Panc1 (cell line): ENCODE measurements around the gene YIPF1. TPM values are rescaled to one million over a fixed set of nuclear protein-coding genes. Genes with fewer than 3 reads are reported as not detected.

Source experiments
- ATAC-seq: fragments of 200-7000 bp; cut with Tn5 transposase; 2 replicates; pipeline ENCODE4 v1.9.1; 2020; ENCODE audit warnings: mild to moderate bottlenecking, moderate library complexity
- BruUV-seq: library from RNA; stranded (reverse); fragments of 400-500 nt; replicated peaks from 2 replicates; lab custom pipeline; 2021; lab: Mats Ljungman, UMichigan
- CTCF ChIA-PET: fragments of 300-600 bp; sonication (Branson Sonifier 250); formaldehyde crosslinking; loops from one replicate; lab custom pipeline; 2022; ENCODE audit warnings: antibody characterized with exemption; lab: Charles Lee
- POLR2A ChIA-PET: fragments of 300-600 bp; sonication (Branson Sonifier 250); formaldehyde crosslinking; loops from one replicate; lab custom pipeline; 2022; ENCODE audit warnings: antibody characterized with exemption; lab: Charles Lee
- DNase-seq: peaks from one replicate; pipeline ENCODE4 v3.0.0-alpha.2; 2010; ENCODE audit warnings: low read depth, low spot score
- H3K27ac ChIP-seq: 2 replicates; pipeline ENCODE4 v1.5.1; 2011; ENCODE audit warnings: mild to moderate bottlenecking, low read length, inconsistent platforms
- H3K27me3 ChIP-seq: fragments of 200-500 bp; sonication (Bioruptor generic); 2 replicates; pipeline ENCODE4 v1.6.0; 2014; ENCODE audit warnings: low read length, inconsistent platforms; ENCODE audit not compliant: control insufficient read depth, insufficient read depth
- H3K36me3 ChIP-seq: fragments of 200-500 bp; sonication (Bioruptor generic); 2 replicates; pipeline ENCODE4 v1.5.1; 2014; ENCODE audit warnings: inconsistent platforms, mild to moderate bottlenecking, low read length, moderate library complexity; ENCODE audit not compliant: control insufficient read depth, insufficient read depth
- H3K4me1 ChIP-seq: 2 replicates; pipeline ENCODE4 v1.5.1; 2011; ENCODE audit warnings: inconsistent platforms, mild to moderate bottlenecking, low read length, moderate library complexity; ENCODE audit not compliant: control insufficient read depth, insufficient read depth
- H3K4me3 ChIP-seq, 2 experiments: 2 replicates each; pipeline ENCODE4 v1.5.1; 2011 to 2012; ENCODE audit warnings: low read depth in 2 of 2, low read length in 2 of 2, mild to moderate bottlenecking in 2 of 2, inconsistent platforms in 1 of 2, moderate library complexity in 1 of 2
- H3K9me3 ChIP-seq: fragments of 200-500 bp; sonication (Bioruptor generic); 2 replicates; pipeline ENCODE4 v1.5.1; 2014; ENCODE audit warnings: low read depth, mild to moderate bottlenecking, inconsistent platforms, low read length, moderate library complexity; ENCODE audit not compliant: control insufficient read depth, insufficient read depth
- CTCF ChIP-seq: fragments of 450-650 bp; IDR thresholded peaks from 2 replicates; pipeline ENCODE4 v1.5.1; 2017; ENCODE audit warnings: mild to moderate bottlenecking
- POLR2AphosphoS5 ChIP-seq: IDR thresholded peaks from 2 replicates; pipeline ENCODE4 v1.6.1; 2012; ENCODE audit warnings: mild to moderate bottlenecking, low read depth, low read length, moderate library complexity
- REST ChIP-seq, 2 experiments: IDR thresholded peaks; 2 replicates each; pipeline ENCODE4 v1.6.1; 2011 to 2012; ENCODE audit warnings: low read depth in 2 of 2, control low read depth in 1 of 2, low read length in 1 of 2, mild to moderate bottlenecking in 1 of 2, moderate library complexity in 1 of 2; ENCODE audit not compliant: insufficient read depth in 1 of 2
- SIN3A ChIP-seq: IDR thresholded peaks from 2 replicates; pipeline ENCODE4 v1.6.1; 2012; ENCODE audit warnings: low read depth, mild to moderate bottlenecking, low read length, moderate library complexity, borderline replicate concordance; ENCODE audit not compliant: insufficient read depth
- TCF7L2 ChIP-seq: IDR thresholded peaks from 2 replicates; pipeline ENCODE4 v1.6.1; 2011; ENCODE audit warnings: mild to moderate bottlenecking, low read depth, low read length, inconsistent platforms
- in situ Hi-C: cut with HindIII; loops from 2 replicates; pipeline ENCODE4 v1.10.0; 2016; ENCODE audit warnings: low sequenced_read_pairs, low pct_unique_long_range_greater_than_20kb
- intact Hi-C: fragments of 100-400 bp; cut with micrococcal nuclease; formaldehyde crosslinking; loops from one replicate; pipeline ENCODE4 v1.10.0; 2022; ENCODE audit not compliant: unreplicated experiment
- total RNA-seq: library from RNA; stranded (reverse); gene quantifications from one replicate; pipeline ENCODE4 v1.2.1, GENCODE V29; 2021; ENCODE audit not compliant: unreplicated experiment

The YIPF1 gene
- total RNA-seq, 1 experiment from 2014 or later, result 21.4 TPM

GRCh38 chr1:53902235-53903138 lies 12.9 kb upstream of the YIPF1 start:
- intact Hi-C loops, result no loop called here
- no peaks in the 10 kb centered on the region for H3K4me1 ChIP-seq
- ATAC-seq (no peak), DNase-seq (no peak)
- no peaks in the 10 kb centered on the region for H3K9me3 ChIP-seq
- TF ChIP-seq POLR2AphosphoS5 (no peak), TCF7L2 (no peak), SIN3A (no peak), REST (IDR thresholded peaks at IDR 0.05; ENCODE audit: insufficient read depth in 1 of 2, low read depth in 2 of 2, low read length in 1 of 2) (no peak), CTCF (no peak)
- BruUV-seq, result no TSS peak
- H3K4me3 ChIP-seq, result no peak overlapping the region
- ChIA-PET POLR2A (no interaction called here), CTCF (no interaction called here)
- no peak overlapping the region for H3K27ac ChIP-seq
- no peaks in the 10 kb centered on the region for H3K36me3 ChIP-seq
- H3K27me3 ChIP-seq, result no peaks in the 10 kb centered on the region
- in situ Hi-C loops, result no loop called here

GRCh38 chr1:53899708-53900107 lies 10.1 kb upstream of the YIPF1 start:
- ChIA-PET CTCF (no interaction called here), POLR2A (no interaction called here)
- Histone ChIP-seq H3K9me3 (no peaks in the 10 kb centered on the region), H3K36me3 (no peaks in the 10 kb centered on the region), H3K4me3 (no peak overlapping the region), H3K4me1 (0 out of 2 replicates have a peak, but pooled peaks cover 3% of the 10 kb centered on the region), H3K27me3 (no peaks in the 10 kb centered on the region), H3K27ac (no peak overlapping the region)
- in situ Hi-C loops (no loop called here), intact Hi-C loops (no loop called here)
- ATAC-seq (no peak), DNase-seq (no peak)
- TF ChIP-seq SIN3A (no peak), REST (IDR thresholded peaks at IDR 0.05; ENCODE audit: insufficient read depth in 1 of 2, low read depth in 2 of 2, low read length in 1 of 2) (no peak), CTCF (no peak), POLR2AphosphoS5 (no peak), TCF7L2 (no peak)
- no TSS peak for BruUV-seq
